COLO668 (cell line): ENCODE results near the gene RAB24.
"Not testable (repeated sequence)": the region's sequence is repeated elsewhere in the genome, so short reads cannot be mapped to it uniquely, and the experiment has no call there.

ENCODE experiments used
- DNase-seq: peaks from one replicate; lab custom pipeline; 2025; ENCODE audit not compliant: unreplicated experiment; lab: John Stamatoyannopoulos, UW

RAB24 gene

DNA sequence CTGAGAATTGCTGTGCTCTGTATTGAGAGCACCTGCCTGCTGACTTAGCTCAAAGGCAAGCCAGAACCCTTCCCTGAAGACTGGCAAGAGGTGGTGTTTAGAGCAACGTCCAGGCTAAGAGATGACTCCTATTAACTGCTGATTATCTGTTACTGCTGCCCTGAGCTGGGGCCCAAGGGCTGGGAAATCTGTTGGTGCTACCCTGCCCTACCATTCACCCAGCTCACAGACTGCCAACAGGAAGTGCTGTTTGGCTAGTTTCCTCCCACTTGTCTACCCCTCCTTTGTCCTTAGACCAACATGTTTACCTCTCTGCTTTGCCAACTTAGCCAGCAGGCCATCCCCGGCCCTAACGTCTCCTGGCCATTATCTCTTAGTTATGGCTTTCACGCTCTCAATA is 6.9 kb downstream of the RAB24 start:
- DNase-seq: no peak

DNA sequence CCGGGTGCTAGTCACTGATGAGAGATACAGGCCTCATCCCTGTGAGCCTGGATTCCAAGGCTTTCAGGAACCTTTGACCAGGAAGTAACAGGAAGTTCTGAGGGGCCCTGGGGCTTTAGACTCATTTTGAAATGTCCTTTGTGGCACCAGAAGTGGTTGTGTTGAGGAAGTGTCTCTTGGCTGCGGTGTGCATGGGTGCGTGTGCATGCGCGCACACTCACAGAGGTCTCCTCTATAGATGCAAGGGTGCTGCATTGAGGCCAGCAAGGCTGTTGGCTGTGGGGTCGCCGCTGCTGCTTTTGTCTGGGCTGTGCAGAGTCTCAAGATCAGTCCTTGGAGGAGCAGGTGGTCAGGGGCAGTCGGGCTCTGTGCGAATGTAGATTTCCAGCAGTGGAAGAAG is 7.6 kb downstream of the RAB24 start:
- DNase-seq: no peak

DNA sequence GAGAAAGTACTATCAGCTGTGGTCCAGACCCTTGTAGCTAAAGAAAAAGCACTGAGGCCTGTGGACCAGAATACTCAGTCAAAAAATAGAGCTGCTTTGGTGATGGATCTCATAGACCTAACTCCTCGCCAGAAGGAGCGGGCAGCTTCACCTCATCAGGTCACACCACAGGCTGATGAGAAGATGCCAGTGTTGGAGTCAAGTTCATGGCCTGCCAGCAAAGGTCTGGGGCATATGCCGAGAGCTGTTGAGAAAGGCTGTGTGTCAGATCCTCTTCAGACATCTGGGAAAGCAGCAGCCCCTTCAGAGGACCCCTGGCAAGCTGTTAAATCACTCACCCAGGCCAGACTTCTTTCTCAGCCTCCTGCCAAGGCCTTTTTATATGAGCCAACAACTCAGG is 8.9 kb downstream of the RAB24 start:
- no peak for DNase-seq

DNA sequence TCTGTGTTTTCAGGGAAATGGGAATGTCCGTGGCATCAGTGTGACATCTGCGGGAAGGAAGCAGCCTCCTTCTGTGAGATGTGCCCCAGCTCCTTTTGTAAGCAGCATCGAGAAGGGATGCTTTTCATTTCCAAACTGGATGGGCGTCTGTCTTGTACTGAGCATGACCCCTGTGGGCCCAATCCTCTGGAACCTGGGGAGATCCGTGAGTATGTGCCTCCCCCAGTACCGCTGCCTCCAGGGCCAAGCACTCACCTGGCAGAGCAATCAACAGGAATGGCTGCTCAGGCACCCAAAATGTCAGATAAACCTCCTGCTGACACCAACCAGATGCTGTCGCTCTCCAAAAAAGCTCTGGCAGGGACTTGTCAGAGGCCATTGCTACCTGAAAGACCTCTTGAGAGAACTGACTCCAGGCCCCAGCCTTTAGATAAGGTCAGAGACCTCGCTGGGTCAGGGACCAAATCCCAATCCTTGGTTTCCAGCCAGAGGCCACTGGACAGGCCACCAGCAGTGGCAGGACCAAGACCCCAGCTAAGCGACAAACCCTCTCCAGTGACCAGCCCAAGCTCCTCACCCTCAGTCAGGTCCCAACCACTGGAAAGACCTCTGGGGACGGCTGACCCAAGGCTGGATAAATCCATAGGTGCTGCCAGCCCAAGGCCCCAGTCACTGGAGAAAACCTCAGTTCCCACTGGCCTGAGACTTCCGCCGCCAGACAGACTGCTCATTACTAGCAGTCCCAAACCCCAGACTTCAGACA is 9.5 kb downstream of the RAB24 start:
- no peak for DNase-seq

DNA sequence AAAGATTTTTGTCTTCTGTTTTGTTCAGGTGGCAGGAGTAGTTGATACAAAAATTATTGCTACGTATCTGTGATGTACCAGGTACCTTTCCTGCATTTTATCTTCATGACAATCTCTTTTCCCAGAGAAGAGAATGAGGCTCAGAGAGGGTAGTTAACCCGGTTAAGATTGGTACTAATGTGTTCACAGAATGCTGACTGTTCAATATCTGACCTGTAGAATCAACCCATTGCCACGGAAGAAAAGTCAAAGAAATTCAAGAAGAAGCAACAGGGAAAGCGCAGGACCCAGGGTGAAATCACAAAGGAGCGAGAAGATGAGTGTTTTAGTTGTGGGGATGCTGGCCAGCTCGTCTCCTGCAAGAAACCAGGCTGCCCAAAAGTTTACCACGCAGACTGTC is 11.8 kb downstream of the RAB24 start:
- DNase-seq: no peak

DNA sequence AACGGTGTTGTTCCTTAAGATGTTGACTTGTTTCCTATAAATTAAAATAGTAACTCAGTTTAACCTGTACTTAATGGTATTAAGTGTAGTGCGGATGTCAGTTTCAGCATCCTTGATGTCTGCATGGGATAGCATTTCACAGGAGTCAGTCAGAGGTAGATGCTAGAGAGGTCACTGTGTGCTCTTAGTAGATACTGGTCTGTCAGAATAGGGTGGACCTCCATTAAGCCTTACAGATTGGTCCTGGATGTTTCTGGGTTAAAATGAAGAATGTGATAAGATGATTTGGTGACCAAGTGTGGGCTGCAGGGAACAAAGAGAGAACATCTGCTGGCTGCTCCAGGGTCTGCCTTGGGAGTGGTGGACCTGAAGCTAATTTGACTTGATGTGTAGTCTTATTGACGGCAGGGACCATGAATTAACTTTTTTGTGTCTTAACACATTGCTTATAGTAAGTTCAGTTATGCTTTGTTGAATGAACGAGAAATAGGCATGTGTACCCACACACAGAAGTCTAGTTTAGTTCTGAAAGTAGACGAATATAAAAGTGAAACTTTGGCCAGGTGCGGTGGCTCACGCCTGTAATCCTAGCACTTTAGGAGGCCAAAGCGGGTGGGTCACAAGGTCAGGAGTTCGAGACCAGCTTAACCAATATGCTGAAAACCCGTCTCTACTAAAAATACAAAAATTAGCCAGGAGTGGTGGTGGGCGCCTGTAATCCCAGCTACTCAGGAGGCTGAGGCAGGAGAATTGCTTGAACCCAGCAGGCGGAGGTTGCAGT is 12.5 kb downstream of the RAB24 start:
- DNase-seq: no peak

DNA sequence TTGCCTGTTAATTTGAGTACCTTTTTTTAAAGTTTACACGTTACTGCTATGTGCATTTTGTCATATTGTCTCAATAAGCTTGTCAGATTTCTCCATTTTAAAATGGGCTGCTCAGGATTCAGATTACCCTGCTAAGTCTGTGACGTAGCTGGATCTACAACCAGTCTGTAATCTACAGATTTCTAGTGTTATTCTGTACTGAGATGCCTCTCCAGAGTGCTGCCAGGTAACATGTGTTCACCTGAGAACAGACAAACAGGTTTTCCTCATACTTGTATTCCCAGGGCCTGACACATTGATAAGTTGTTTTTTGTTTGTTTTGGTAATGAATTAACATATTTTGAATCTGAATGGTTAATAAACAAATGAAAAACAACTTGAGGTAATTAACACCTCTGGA is 15.3 kb downstream of the RAB24 start:
- no peak for DNase-seq

DNA sequence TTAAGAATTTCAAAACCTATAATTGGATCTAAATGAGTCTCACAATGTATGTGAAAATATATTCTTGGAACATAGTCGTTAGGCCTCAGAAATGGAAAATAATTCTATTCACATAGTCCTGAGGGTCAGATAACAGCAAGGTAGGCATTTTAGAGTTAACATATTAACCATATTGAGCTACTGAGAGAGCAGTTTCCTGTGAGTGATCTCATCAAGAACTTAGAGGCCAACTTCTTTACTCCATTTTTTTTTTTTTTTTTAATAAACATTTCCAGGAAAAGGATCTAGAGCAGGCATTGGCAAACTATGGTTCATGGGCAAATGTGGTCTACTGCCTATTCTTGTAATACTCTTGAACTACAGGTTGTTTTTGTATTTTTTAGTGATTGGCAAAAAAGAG is 26.6 kb downstream of the RAB24 start:
- no peak for DNase-seq

DNA sequence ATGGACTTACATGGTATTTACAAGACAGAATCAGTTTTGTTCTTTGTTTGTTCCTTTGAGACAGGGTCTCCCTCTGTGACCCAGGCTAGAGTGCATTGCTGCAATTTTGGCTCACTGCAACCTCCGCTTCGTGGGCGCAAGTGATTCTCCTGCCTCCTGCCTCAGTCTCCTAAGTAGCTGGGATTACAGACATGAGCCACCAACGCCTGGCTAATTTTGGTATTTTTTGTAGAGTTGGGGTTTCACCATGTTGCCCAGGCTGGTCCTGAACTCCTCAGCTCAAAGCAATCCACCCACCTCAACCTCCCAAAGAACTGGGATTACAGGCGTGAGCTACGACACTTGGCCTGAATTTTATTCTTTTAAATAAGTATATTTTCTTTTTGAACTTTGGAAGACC is 27.6 kb downstream of the RAB24 start:
- DNase-seq: no peak

DNA sequence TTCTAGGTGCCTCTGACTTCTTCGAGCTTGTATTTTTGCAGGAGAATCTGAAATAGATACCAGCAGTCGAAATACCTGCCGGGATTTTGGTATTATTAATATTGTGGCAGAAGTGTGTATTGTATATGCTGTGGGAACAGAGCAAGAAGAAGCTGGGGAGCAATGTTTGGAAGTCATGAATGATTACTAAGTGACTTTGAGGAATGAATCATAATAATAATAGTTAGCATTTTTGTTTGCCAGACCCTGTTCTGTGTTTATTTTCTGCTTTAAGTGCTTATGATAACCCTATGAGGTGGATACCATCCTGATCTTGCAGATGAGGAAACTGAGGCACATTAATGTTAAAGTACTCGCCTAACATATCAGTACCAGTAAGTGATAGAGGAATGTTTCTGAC is 32.4 kb downstream of the RAB24 start:
- DNase-seq: no peak

DNA sequence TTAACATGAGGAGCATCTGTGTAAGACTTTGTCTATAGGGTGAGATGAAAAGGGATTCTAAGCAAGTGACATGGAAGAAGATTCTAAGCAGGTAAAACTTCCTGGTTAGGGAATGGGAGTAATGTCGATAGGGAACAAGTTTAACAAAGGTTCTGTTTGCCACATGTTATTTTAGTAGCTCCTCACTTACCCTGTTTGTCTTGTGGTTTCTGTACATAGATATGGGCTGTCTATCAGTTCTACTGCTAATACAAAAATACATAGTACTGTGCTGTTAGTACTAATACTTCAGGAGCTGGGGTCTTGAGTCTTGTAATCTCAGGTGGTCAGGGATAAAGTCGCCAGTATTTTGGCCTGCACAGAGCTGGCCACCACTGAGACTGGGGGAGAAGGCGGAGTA is 32.9 kb downstream of the RAB24 start:
- DNase-seq: no peak

DNA sequence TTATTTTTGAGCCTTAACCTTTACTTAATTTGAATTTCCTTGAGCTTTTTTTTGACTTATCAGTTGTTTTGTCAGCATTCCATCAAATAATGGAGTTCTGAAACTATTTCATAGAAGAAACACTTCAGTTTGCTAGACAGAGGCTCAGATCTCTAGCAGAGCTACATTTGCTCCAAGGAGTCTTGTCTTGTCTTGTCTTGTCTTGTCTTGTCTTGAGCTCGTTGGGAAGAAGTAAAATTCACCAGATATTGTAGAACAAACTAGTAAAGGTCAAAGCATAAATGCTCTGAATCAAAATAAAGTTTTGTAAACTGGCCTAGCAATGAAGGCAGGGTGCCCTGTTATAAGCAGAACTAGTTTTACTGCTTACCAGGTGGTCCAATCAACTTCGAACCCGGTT is 33.5 kb downstream of the RAB24 start:
- no peak for DNase-seq

DNA sequence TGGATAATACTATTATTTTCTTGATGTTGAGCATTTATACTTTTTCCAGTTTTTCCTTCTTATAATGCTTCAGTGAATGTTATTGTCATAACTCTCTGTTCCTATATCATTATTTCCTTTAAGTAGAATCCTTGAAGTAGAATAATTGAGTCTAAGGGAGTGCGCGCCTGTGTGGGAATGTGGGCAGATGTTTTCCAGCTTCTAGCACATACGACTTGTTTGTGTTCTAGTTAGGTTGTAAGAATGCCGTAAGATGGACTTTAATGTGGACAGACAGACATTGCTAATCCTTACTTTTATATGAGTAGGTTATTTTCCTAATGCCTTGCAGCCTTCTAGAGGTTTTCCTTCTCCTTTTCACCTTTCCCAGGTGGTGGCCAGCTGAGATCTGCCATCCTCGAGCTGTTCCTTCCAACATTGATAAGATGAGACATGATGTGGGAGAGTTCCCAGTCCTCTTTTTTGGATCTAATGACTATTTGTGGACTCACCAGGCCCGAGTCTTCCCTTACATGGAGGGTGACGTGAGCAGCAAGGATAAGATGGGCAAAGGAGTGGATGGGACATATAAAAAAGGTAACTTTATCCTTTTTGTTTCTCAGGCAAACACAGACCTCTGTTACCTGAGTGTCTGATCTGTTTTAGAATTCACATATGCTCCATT is 34.2 kb downstream of the RAB24 start:
- no peak for DNase-seq

DNA sequence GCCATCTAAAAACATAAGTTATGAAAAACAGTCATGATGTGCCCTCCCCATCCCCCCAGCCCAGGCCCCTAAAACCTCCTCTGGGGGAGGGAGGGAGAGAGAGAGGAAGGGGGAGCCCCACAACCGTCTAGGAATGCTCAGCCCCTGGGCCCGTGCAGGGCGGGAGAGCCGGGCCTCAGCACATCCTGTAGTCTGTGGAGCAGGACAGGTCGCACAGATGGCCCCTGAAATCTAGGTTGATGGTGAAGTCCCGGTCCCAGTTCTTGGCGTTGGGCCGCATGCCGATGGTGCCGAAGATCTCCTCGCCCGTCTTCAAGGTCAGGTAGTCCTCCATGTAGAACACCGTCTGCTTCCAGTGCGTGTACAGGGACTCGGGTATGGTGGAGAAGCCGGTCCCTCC is 38.1 kb downstream of the RAB24 start:
- no peak for DNase-seq

DNA sequence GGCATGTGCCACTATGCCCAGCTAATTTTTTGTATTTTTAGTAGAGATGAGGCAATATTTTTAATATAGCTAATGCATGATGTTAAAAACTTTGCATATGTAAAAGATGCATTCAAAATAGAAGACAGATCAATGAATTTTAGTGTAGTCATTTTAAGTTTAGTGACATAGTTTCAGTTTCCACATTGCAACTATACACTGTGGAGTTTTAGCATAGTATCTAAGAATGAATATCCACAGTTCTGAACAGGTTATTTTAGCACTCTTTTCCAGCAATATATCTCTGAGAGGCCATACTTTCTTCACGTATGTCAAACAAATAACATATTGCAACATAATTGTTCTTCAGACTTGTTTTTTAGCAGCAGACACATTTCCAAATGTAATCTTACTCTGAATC is 39.3 kb downstream of the RAB24 start:
- no peak for DNase-seq

DNA sequence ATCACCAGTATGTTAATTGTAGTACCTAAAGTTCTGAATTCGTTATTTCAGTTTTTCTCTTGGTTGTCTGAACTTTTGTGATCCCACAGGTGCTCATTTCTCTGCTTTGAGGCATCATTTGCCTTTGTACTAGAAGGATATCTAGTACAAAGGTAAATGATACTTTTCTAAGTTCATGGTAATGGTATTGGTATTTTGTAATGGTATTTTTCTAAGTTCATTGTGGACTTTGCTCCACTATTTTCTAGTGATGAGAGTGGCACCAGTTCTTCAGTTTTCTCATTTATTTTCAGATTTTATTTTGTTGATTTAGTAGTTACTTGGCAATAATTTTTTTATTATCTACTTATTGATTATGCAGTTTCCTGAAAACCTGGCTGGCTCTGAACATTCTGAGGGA is 42.0 kb downstream of the RAB24 start:
- DNase-seq: no peak

DNA sequence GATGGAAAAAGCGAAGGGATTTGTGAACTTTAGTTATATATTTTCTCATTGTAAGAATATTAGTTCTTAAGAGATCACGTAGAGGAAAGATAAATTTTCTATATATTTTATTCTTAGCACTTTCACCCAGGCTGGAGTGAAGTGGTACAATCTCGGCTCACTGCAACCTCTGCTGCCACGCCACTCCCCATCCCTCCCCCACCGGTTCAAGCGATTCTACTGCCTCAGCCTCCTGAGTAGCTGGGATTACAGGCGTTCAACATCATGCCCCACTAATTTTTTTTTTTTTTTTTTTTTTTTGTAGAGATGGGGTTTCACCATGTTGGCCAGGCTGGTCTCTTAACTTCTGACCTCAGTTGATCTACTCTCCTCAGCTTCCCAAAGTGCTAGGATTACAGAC is 42.6 kb downstream of the RAB24 start:
- DNase-seq: no peak

DNA sequence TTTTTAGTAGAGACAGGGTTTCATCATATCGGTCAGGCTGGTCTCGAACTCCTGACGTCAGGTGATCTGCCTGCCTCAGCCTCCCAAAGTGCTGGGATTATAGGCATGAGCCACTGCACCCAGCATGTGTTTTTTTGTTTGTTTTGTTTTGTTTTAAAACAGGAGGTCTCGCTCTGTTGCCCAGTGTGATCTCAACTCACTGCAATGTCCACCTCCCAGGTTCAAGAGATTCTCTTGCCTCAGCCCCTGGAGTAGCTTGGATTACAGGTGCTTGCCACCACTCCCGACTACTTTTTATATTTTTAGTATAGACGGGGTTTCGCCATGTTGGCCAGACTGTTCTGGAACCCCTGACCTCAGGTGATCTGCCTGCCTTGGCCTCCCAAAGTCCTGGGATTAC is 44.8 kb downstream of the RAB24 start:
- DNase-seq: not testable (repeated sequence)

DNA sequence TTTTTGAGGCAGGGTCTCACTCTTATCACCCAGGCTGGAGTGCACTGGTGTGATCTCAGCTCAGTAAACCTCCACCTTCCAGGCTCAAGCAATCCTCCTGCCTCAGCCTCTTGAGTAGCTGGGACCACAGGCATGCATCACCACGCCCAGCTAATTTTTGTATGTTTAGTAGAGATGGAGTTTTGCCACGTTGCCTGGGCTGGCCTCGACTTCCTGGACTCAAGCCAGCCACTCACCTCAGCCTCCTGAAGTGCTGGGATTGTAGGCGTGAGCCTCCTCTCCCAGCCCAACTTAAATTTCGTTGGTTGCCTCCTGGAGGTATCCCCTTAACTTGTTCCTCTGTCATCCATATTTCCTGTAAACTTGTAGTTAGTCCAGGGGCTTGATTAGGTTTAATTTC is 47.2 kb downstream of the RAB24 start:
- DNase-seq: no peak

DNA sequence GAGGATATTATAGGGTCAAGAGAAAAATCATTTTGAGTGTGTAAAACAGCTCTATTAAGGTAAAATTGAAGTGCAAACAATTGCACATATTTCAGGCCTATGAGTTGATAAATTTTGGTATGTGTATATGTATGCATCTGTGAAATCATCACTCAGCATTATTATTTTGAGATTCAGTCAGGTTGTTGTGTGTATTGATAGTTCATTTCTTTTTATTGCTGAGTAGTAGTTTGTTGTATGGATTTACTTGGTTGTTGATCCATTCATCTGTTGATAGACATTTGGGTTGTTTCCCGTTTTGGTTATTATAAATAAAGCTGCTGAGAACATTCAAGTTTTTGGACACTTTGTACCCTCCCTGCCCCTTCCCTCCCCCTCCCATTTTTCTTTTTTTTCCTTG is 50.3 kb downstream of the RAB24 start:
- DNase-seq: no peak
